ENCODE results near the gene CDK1. TPM values are rescaled to one million over a fixed set of nuclear protein-coding genes. Genes with fewer than 3 reads are reported as not detected.
A peak's percentile ranks its signal among the peaks of the same experiment; 100 is the strongest.

The CDK1 gene
- total and polyA plus RNA-seq, 2 of the 8 experiments (the other 6 are each of a cell fraction or from before 2014, with no cell fraction given), result 29.4 to 111 TPM

GRCh38 chr10:60732807-60733516 lies 45.3 kb upstream of the CDK1 start (continued):
- no peak for TF ChIP-seq CHD7 (IDR thresholded peaks at IDR 0.05; ENCODE audit: insufficient replicate concordance, low read length)
- TF ChIP-seq KDM1A (IDR thresholded peaks at IDR 0.05; ENCODE audit: borderline replicate concordance, low read length), result no peak
- TF ChIP-seq CHD1 (IDR thresholded peaks at IDR 0.05; ENCODE audit: low read depth, low read length), result no peak
- TF ChIP-seq NRF1 (IDR thresholded peaks at IDR 0.05; ENCODE audit: low read depth, low read length), result 0 out of 2 replicates have a peak, but pooled peaks have one; percentile 7
- no peak for TF ChIP-seq TEAD4 (IDR thresholded peaks at IDR 0.05; ENCODE audit: low read depth, low read length)
- no peak; a peak in 1 of 4 replicates for TF ChIP-seq HDAC2 (IDR thresholded peaks at IDR 0.05; ENCODE audit: borderline replicate concordance in 1 of 2, low read depth in 2 of 2, low read length in 2 of 2)
- TF ChIP-seq SIN3A (conservative IDR thresholded peaks at IDR 0.05 in 1 of 2, IDR thresholded peaks at IDR 0.05 in 1 of 2; ENCODE audit: low read depth in 1 of 2, low read length in 2 of 2), result 0 out of 4 replicates have a peak, but pooled peaks of 1 of the 2 experiments have one; percentile 7

All from H1 (cell line).